HG03103 (cell line): ENCODE results near the gene CREB5.

Source experiments
- ATAC-seq: cut with Tn5 transposase; IDR thresholded peaks from one replicate; pipeline ENCODE4 v1.9.1; 2021; ENCODE audit warnings: low read depth; ENCODE audit not compliant: unreplicated experiment

The CREB5 gene

DNA sequence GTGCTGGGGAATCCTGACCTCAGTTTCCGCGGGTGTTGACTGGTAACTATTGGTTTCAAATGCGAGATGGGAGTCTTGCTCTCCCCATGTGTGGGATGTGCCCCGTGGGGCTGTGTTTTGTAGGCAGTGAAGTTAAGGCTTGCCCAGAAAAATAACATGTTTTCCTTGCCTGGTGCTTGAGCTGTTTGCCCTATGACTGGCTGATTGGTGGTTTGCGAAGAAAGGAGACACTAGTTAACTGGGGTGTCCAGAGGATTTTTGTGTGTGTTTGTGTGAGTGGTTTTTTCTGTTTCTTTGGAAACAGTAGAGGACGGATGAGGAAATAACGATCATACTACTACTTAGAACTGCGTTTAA, 61.9 kb downstream of the CREB5 start:
- no peak for ATAC-seq

DNA sequence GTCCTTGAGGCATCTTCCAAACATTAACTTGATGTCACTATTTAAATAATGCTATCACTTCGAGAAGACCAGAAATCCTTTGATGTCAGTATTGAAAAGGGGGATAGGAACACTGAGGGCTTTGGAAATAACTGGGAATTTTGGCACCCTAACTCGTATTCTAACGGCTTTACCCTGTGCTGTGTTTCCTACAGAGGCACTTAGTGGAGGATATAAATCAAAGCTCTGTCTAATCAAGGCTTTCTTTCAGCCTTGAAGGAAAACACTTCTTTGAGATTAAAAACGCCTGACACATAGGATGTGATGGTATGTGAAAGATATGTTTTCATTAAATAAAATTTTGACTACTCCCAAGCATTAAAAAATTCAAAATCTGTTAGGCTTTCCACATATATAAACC, 62.3 kb downstream of the CREB5 start:
- no peak for ATAC-seq

DNA sequence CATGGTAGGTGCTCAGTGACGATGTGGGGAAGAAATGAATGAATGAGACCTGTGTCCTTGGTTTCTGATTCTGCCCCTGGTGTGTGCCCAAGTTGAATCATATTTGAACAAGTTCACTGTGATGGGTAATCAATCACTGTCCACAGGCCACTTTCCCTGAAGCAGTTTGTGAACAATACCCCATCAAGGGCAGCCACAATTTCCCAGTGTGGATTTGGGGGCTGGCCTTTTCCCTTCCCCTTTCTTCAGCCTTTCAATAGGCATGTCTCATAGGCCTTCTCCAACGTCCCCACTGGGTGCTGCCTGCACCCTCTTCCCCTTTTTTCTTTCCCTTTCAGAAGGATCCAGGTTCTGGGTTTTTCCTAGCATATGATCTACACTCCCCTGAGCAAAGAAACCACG, 64.7 kb downstream of the CREB5 start:
- no peak for ATAC-seq

DNA sequence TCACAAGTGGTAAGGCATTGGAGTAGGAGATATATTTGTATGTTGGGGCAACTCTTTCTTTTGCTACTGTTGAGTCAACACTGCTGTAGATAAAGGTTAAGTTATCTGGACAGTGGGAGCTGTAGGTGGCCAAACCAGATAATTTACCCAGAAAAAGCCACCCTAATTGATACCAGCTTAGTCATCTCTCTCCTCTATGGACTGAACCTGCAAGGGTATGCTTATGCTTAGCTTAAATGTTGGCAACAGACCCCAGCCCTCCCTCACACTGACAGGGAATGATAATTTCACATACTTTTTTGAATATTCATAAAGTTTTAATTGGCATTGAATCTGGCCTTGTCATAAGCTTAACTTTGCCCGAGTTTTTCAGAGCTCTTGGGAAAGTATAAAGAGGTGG, 66.3 kb downstream of the CREB5 start:
- ATAC-seq: no peak

DNA sequence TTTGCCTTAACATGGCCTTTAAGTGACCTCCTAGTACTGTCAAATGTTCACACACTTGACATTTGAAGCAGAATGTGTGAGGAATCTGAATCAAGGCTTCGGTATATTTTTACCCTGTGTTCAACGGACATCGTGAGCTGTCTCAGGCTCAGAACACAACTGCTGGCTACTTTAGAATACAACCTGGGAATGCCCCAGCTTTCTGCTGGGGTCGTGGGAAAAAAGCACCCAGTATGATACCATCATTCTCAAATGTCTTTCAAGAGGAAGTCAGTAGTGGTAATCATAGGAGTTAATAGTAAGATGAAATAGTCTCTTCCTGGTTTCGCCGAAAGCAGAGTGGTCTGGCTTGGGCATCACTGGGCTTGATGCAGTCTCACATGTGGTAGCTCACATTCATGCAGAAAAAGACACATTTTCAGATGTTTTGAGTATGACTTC, 67.2 kb downstream of the CREB5 start:
- peak; percentile 67 for ATAC-seq

DNA sequence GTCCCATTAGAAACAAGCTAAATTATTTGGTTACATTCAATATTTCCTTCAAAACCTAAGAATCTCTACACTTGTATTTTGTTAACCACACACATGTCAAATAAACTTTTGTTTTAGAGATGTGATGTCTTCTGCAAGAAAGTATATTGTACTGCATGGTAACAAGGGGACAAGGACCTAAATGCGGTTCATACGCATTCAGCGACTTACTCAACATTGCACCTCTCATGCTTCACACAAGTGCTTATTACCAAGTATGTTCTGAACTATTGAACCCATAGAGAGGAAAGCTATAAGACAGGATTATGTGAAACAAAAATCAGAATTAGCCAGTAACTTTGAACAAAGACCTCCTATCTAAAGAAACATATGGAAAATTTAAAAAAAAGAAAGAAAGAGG, 68.3 kb downstream of the CREB5 start:
- no peak for ATAC-seq

DNA sequence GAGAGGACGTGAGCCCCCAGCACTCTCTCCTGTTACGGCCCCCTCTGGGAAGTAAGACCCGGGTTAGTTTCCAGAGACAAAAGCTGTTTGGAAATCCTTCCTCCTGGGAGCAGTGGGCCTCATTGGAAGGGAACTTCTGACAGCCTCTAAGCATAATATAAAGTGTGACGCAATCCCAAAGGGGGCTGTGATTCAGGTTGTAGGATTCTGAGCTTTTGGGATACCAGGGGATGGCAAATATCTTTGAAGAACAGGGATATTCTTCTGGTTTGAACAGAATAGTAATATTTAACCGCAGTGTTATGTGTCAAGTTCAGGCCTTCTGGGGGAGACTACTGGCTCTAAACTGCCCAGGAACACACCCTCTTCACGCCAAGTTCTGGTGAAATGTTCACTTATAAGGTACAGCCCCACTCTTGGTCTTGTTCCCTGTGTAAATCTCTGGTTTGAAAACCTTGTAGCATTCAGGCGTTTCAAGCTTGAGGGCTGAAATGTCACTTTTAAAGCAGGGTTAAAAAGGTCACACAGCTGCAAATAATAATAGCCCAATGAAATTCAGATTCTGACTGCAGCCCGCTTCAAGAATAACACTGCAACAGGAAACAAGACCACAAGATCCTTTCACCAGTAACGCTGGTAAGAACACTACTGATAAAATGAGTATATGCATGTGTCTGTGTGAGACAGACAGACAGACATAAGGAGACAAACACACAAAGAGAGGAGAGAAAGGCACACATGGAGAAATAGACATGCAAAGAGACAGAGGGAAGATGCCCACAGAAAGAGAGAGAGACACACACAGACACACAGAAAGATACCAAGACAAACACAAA, 69.0 kb downstream of the CREB5 start:
- ATAC-seq: peak; percentile 56

DNA sequence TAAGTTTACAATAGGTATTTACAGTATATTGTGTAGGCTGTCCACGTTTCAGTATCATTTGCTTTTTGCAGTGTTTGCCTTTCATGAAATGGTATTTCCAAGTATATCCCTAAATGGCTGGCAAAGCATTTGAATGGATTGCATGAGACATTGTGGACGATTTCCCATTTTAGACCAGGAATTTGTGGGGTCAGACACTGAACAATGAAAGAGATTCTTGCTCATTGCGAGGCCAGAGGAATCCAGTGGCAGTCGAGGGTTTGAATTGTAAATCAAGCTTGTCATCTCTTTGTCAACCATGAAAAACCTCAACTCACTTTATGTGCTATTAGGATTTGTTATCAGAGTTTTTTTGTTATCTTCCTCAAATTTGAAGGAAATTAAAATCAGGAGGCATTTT, 70.8 kb downstream of the CREB5 start:
- no peak for ATAC-seq

DNA sequence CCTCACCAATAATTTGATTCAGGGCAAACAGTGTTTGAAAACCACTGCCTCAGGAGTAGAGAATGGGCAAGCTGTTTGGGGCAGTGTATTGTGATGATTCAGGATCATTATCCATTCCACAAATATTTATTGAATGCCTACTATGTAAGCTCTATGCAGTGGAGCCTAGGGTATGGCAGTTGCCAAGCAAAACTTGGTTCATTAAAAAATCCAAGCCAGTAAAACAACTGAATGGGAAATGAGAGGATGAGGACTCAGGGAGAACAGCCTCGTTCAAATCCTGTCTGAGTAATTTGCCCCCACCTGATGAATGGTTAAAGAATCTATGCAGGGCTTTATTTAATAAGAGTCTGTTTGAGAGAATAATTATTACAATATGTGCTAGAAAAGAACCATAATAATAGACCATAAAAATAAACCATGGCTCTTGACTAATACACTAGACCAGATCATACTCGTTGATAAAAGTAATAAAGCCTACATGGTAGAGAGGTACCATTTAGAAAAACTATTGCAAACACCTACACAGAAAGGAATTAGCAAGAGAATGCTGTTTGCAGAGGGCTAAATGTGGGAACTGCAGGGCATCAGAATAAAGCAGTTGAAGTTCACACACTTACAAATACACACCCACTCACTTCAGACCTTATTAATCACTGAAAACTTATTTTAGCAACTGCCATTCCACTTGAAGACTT, 71.7 kb downstream of the CREB5 start:
- no peak for ATAC-seq

DNA sequence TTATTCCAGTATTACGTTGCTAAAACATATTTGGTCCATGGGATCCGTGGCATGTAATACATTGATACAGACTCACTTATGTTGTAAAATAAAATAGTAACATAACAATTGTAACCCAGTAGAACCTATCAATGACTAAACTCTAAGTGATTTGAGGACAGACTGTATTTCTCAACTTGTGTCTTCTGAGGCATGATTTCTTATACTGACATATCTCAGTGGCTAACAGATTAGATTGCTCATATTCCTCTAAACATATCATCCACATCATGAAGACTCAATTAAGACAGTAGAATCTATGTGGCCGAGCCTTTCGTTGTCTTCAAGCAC, 72.3 kb downstream of the CREB5 start:
- ATAC-seq: no peak

DNA sequence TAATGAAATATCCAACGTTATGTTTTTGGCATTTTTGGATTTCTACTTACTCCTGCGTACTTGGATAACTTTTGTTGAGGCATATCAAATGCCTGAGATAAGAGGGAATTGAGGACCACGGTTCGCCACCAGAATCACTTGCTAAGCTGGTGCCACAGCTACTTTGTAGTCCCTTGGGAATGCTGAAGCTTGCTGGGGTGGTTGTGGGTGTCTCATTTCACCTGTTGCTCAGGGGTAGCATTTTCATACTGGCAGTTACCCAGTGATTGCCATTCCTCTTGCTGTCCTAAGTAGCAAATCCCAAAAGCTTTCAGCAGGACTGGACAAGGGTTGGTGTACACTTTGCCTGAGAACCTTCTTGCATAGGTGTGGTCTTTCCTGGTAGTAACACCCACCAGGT, 75.2 kb downstream of the CREB5 start:
- no peak for ATAC-seq

DNA sequence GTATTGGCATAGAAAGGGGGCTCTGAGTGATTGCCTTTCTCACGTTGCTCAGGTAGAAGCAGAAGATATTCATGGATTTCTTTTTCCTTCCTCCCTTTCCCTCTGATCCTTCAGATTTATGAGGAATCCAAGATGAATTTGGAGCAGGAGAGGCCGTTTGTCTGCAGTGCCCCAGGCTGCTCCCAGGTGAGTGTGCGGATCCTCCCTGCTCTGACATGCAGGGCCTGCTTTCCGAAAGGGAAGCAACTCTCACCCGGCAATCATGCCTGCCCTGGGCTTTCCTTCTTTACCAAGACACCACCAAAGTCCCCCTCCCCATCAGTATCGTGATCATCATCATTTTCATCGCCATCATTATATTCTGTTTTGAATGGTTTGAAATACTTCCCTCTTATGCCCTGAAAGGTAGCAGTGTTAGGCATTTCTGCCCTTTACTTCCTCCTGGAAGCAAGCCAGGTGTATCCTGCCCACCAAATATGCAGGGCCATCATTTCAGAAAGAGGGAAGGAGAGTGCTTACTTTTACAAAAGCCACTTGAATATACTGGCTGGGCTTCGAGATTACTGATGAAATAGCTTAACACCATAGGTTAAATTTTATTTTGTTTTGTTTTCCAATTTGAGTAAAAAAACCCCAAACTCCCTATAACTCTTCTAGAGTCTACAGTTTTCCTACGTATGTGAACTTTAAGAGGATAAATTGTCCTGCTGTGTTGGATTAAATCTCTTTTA, 75.9 kb downstream of the CREB5 start:
- no peak for ATAC-seq

DNA sequence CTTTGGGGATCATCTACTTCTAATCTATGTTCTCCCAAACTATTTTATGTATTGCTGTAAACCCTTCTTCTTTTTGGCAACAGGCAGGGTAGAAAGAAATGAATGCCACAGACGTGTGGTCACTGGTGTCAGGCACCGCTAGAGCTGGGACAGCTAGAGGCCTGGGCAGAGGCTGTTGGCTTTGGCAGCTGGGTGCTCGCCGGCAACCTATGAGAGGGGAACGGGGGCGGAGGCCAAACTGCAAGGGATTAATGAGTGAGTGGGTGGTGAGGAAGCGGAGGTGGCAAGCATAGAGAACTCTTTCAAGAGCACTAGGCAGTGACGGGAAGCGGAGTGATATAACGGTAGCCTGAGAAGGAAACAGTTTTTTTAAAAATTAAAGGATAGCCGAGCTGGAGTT, 78.5 kb downstream of the CREB5 start:
- no peak for ATAC-seq

DNA sequence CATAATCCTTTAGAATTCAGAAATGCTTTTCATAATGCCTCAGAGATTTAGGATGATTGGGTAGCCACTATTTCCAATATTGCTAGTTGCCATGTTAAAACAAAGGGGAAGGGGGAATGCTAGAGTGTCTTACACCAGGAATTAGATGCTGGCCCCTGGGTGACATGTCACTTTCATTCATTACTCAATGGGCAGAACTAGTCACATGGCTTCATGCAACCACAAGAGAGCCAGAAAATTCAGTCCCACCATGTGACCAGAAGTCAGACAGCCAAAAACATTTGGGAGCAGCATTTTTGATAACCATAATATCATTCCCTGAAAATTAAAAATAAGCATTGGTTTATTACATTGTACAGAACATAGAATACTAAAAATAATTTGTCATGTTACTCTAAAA, 81.2 kb downstream of the CREB5 start:
- ATAC-seq: no peak

DNA sequence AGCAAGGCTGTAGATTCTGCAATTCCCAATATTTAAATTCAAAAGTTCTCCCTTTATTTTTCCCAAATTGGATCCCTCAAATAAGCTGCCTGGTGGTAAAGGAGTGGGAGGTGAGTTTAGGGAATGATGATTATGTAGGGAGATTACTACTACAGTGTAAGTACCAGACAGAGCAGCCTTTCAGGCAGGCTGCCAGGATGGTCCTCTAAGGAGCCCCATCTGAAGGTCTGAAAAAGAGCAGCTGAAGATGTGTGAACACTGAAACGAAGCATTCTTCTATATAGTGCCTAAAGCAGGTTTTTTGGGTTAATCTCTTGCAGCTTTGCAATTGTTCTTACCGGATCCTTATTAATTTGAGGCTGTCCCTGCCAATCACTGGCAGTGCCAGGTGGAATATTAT, 84.7 kb downstream of the CREB5 start:
- ATAC-seq: no peak

DNA sequence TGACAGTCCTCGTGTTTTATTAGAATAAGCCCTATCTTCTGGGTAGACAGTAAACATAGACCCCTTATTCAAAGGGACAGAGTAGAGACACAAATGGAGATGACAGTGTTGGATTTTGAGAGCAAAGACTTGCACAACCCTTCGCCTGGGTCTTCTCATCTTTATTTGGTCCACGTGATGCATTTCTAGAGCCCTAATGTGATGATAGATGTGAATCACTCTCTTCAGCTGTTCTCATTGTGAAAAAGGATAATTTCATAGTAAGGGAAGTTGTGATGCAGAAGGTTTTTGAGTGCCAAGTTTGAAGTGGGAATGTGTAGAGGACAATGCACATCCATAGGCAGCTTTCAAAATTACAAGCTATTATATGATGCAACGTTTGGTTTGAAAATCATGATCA, 86.3 kb downstream of the CREB5 start:
- no peak for ATAC-seq

DNA sequence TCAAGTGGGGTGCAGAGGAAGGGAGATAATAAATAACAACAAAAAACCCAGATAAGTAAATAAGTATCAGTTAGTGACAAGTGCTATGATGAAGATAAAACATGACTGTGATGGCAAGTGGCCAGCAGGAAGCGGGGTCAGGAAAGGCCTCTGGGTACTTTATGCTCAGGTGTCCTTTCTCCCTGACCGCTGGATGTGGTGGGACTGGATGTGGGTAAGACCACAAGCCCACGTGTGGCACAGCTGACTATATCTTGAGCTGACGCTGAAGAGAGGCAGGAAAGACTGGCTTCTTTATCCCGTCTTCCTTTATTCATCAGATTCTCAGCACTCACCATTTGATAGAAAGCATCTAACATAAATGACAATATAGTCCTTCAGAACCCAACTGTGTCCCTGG, 87.8 kb downstream of the CREB5 start:
- ATAC-seq: no peak

DNA sequence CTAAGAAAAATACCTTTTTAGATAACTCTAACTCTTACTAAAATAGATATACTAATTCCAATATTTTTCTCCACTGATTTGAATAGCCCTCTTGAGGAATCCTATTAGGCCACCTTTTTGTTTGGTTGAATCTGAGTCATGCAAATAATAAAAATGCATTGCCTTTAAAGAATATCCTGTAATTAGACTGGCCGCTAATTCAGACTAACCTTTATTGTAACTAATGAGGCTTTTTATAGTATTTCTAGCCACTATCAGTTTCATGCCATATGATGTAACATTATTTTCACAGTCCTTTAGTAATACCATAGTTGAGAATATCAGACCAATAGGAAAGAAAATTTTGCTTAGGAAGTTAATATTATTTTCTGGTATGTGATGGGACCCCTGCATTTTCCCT, 90.1 kb downstream of the CREB5 start:
- no peak for ATAC-seq

DNA sequence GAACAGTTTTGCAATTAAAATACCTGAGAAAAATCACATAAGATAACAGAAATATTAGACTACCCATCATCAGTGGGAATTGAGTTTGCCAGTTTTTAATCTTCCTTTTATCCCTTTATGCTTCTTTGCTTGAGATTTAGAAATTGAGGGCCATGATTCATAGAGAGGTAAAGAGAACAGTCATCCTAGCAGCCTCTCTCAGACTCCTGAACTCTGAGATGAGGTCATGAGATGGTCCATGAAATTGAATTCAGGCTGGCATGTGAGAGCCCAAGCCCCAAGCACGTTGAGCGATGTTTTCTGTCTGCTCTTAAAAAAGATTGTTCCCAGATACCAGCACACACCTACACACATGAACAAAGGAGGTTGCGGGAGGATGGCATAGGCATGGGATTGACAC, 91.1 kb downstream of the CREB5 start:
- no peak for ATAC-seq

DNA sequence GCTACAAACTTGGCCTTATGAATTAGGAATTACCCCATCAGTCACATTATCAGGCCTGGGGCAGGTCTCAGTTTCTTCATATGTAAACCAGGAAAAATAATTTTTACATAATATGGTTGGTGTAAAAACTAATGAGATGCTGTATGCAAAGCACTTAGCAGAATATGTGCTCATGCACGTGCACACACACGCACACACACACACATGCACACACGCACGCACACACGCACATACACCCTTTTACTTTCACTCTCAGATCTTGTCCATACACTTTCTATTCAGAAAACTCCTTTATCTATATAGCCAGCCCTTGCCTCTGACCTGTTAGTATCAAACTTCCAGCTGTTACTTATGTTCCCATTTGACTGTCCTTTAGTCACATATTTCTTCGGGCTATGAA, 92.7 kb downstream of the CREB5 start:
- ATAC-seq: no peak

DNA sequence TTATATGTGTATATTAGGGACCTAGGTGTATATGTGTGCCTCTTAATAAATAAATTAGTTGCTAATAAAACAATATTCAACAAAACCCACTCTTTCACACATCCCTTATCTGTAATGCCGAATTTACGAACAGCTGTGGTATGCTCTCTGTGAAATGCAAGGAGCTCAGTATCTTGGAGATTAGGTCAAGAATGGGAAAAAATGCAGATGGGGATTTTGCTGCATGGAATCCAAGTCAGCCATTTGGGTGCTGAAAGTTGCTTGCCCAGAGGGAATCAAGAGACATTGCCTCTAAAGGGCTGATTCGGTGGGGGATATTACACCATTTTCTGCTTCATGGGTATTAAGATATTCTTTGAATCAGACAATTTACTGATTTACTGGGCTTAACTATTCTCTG, 93.5 kb downstream of the CREB5 start:
- no peak for ATAC-seq
